ENCODE data around the gene EVI2B. TPM values are rescaled to one million over a fixed set of nuclear protein-coding genes. Genes with fewer than 3 reads are reported as not detected.

The EVI2B gene
- total and polyA plus RNA-seq, 9 donors: 1.7 to 31.9 (median 3.0) TPM

- TF ChIP-seq POLR2A (IDR thresholded peaks at IDR 0.05): no peak
- TF ChIP-seq EP300 (IDR thresholded peaks at IDR 0.05): no peak
- no peak for TF ChIP-seq CTCF (IDR thresholded peaks at IDR 0.05)
- H3K9me3 ChIP-seq: no peaks in the 10 kb centered on the region
- H3K27me3 ChIP-seq: no peaks in the 10 kb centered on the region
- H3K27ac ChIP-seq: no peak overlapping the region
- intact Hi-C loops (cut with DNase I): no loop called here
- 81 to 93% (median 90%) methylated on average over 1 of the region's 1 CpG for WGBS, 3 donors
- H3K4me3 ChIP-seq: no peak overlapping the region
- H3K4me1 ChIP-seq (ENCODE audit: insufficient read depth): no peaks in the 10 kb centered on the region
- DNase-seq: no peak
- no peaks in the 10 kb centered on the region for H3K36me3 ChIP-seq
These were observed 6.2 kb downstream of the EVI2B start for GRCh38 chr17:31307640-31308039.

GRCh38 chr17:31299624-31300023, 14.2 kb downstream of the EVI2B start:
- intact Hi-C loops (cut with DNase I): no loop called here
- no peak for TF ChIP-seq EP300 (IDR thresholded peaks at IDR 0.05)
- no peak for TF ChIP-seq POLR2A (IDR thresholded peaks at IDR 0.05)
- TF ChIP-seq CTCF (IDR thresholded peaks at IDR 0.05): no peak

GRCh38 chr17:31297090-31297489, 16.8 kb downstream of the EVI2B start, which contains the start of gene OMG:
TSS of gene OMG (minus strand) at chr17:31297239. CDS start at chr17:31296331, 908 bp downstream.
- TF ChIP-seq POLR2A (IDR thresholded peaks at IDR 0.05) (no peak), EP300 (IDR thresholded peaks at IDR 0.05) (no peak), CTCF (IDR thresholded peaks at IDR 0.05) (no peak)
- intact Hi-C loops (cut with DNase I): no loop called here

More at GRCh38 chr17:31299624-31300023, 14.2 kb downstream of the EVI2B start:
- no peaks in the 10 kb centered on the region for H3K4me1 ChIP-seq (ENCODE audit: insufficient read depth)
- no peak overlapping the region for H3K27ac ChIP-seq
- H3K4me3 ChIP-seq: no peak overlapping the region
- H3K27me3 ChIP-seq: no peaks in the 10 kb centered on the region
- DNase-seq: no peak
- no peaks in the 10 kb centered on the region for H3K9me3 ChIP-seq
- H3K36me3 ChIP-seq: no peaks in the 10 kb centered on the region

GRCh38 chr17:31296142-31296541, 17.7 kb downstream of the EVI2B start:
- Histone ChIP-seq H3K27ac (no peak overlapping the region), H3K4me3 (no peak overlapping the region), H3K36me3 (no peaks in the 10 kb centered on the region), H3K27me3 (no peaks in the 10 kb centered on the region), H3K9me3 (no peaks in the 10 kb centered on the region), H3K4me1 (ENCODE audit: insufficient read depth) (no peaks in the 10 kb centered on the region)
- DNase-seq: no peak
- TF ChIP-seq EP300 (IDR thresholded peaks at IDR 0.05) (no peak), CTCF (IDR thresholded peaks at IDR 0.05) (no peak), POLR2A (IDR thresholded peaks at IDR 0.05) (no peak)
- intact Hi-C loops (cut with DNase I): no loop called here
- 83 to 85% (median 85%) methylated on average over 2 of the region's 2 CpGs for WGBS, 3 donors

More at GRCh38 chr17:31297090-31297489, 16.8 kb downstream of the EVI2B start, which contains the start of gene OMG:
- no peak within 1 kb of the TSS for H3K4me3 ChIP-seq
- no peaks in the 10 kb centered on the region for H3K4me1 ChIP-seq (ENCODE audit: insufficient read depth)
- WGBS, 3 donors: 83 to 86% (median 86%) methylated on average over 7 of the region's 7 CpGs
- no peaks in the 10 kb centered on the region for H3K9me3 ChIP-seq
- DNase-seq: no peak
- H3K27ac ChIP-seq: no peak within 1 kb of the TSS
- H3K36me3 ChIP-seq: no peaks in the 10 kb centered on the region
- no peaks in the 10 kb centered on the region for H3K27me3 ChIP-seq

All from ovary (tissue), 9 donors.